GM18951 (cell line): ENCODE measurements around the gene NPIPA7.
"Not testable (repeated sequence)": the region's sequence is repeated elsewhere in the genome, so short reads cannot be mapped to it uniquely, and the experiment has no call there.

Experiments
- in situ Hi-C: fragments of 300-500 bp; cut with MboI; formaldehyde crosslinking; loops from one replicate; pipeline ENCODE4 v1.12.0; 2022; ENCODE audit warnings: low sequenced_read_pairs, mixed read lengths, inconsistent platforms; ENCODE audit not compliant: unreplicated experiment

Gene NPIPA7

GRCh38 chr16:16378840-16379239, at the start of gene NPIPA7:
TSS of gene NPIPA7 (plus strand) at chr16:16379140. CDS start at chr16:16379245, 105 bp downstream.
- in situ Hi-C loops = not testable (repeated sequence)

- in situ Hi-C loops = not testable (repeated sequence)
Measured at GRCh38 chr16:16331466-16331865, 47.5 kb upstream of the NPIPA7 start.

GRCh38 chr16:16357556-16357955, 21.4 kb upstream of the NPIPA7 start:
- in situ Hi-C loops = not testable (repeated sequence)

- in situ Hi-C loops = not testable (repeated sequence)
Measured at GRCh38 chr16:16358539-16359240, 20.2 kb upstream of the NPIPA7 start.

- in situ Hi-C loops = not testable (repeated sequence)
Measured at GRCh38 chr16:16363595-16363994, 15.3 kb upstream of the NPIPA7 start.

GRCh38 chr16:16364100-16364499, 14.8 kb upstream of the NPIPA7 start:
- in situ Hi-C loops = not testable (repeated sequence)

- in situ Hi-C loops = not testable (repeated sequence)
Measured at GRCh38 chr16:16364701-16365100, 14.2 kb upstream of the NPIPA7 start.

GRCh38 chr16:16365319-16365718, 13.6 kb upstream of the NPIPA7 start:
- in situ Hi-C loops = not testable (repeated sequence)

GRCh38 chr16:16365851-16366250, 13.1 kb upstream of the NPIPA7 start:
- in situ Hi-C loops = not testable (repeated sequence)

GRCh38 chr16:16366552-16367284, 12.2 kb upstream of the NPIPA7 start:
- in situ Hi-C loops = not testable (repeated sequence)

- in situ Hi-C loops = not testable (repeated sequence)
Measured at GRCh38 chr16:16367285-16367628, 11.7 kb upstream of the NPIPA7 start.

GRCh38 chr16:16369081-16369856, 9.7 kb upstream of the NPIPA7 start:
- in situ Hi-C loops = not testable (repeated sequence)

GRCh38 chr16:16371136-16371735, 7.7 kb upstream of the NPIPA7 start:
- in situ Hi-C loops = not testable (repeated sequence)

- in situ Hi-C loops = not testable (repeated sequence)
Measured at GRCh38 chr16:16374192-16374591, 4.7 kb upstream of the NPIPA7 start.

- in situ Hi-C loops = not testable (repeated sequence)
Measured at GRCh38 chr16:16399685-16400084, 20.7 kb downstream of the NPIPA7 start.

- in situ Hi-C loops = not testable (repeated sequence)
Measured at GRCh38 chr16:16402333-16402732, 23.4 kb downstream of the NPIPA7 start.

GRCh38 chr16:16404283-16404682, 25.3 kb downstream of the NPIPA7 start:
- in situ Hi-C loops = not testable (repeated sequence)

GRCh38 chr16:16405421-16405820, 26.5 kb downstream of the NPIPA7 start:
- in situ Hi-C loops = not testable (repeated sequence)

GRCh38 chr16:16408430-16408829, 29.5 kb downstream of the NPIPA7 start:
- in situ Hi-C loops = not testable (repeated sequence)

- in situ Hi-C loops = not testable (repeated sequence)
Measured at GRCh38 chr16:16413773-16414172, 34.8 kb downstream of the NPIPA7 start.
